Natural killer cell (primary cell): ENCODE data around the gene SORT1. TPM values are rescaled to one million over a fixed set of nuclear protein-coding genes. Genes with fewer than 3 reads are reported as not detected.

Experiments
- ATAC-seq, 3 donors: fragments of 150-1000 bp in 2 of 3; fragments of 200-7000 bp in 1 of 3; cut with Tn5 transposase; 1 replicate in 1 of 3; 2 replicates in 2 of 3; pipeline ENCODE4 v1.10.0; 2021; ENCODE audit warnings: mild to moderate bottlenecking in 2 of 3, moderate library complexity in 2 of 3
- DNase-seq, 2 donors: peaks; one replicate each; pipeline versions ENCODE4 v3.0.0 to v3.0.0-alpha.2; 2013 to 2021; ENCODE audit warnings: mixed read lengths in 1 of 2
- H3K27ac ChIP-seq: one replicate; pipeline ENCODE4 v1.5.1; 2013; ENCODE audit warnings: mild to moderate bottlenecking, low read length
- H3K27me3 ChIP-seq: one replicate; pipeline ENCODE4 v1.6.1; 2013; ENCODE audit warnings: low read length; ENCODE audit not compliant: control insufficient read depth, insufficient read depth
- H3K36me3 ChIP-seq: one replicate; pipeline ENCODE4 v1.6.1; 2013; ENCODE audit warnings: low read length; ENCODE audit not compliant: control insufficient read depth, insufficient read depth
- H3K4me1 ChIP-seq: one replicate; pipeline ENCODE4 v1.6.1; 2013; ENCODE audit warnings: low read length; ENCODE audit not compliant: control insufficient read depth, insufficient read depth
- H3K4me3 ChIP-seq: one replicate; pipeline ENCODE4 v1.5.1; 2013; ENCODE audit warnings: low read length
- H3K9me3 ChIP-seq: one replicate; pipeline ENCODE4 v1.6.1; 2013; ENCODE audit warnings: low read length; ENCODE audit not compliant: control insufficient read depth, insufficient read depth
- H3K27ac Mint-ChIP-seq, 2 donors: one replicate each; pipeline ENCODE4 v1.8.0; 2022; ENCODE audit warnings: mild to moderate bottlenecking in 2 of 2, mixed read lengths in 2 of 2, moderate library complexity in 1 of 2
- H3K27me3 Mint-ChIP-seq, 2 donors: one replicate each; pipeline ENCODE4 v1.8.0; 2022; ENCODE audit warnings: low read depth in 2 of 2, mixed read lengths in 2 of 2
- H3K36me3 Mint-ChIP-seq: one replicate; pipeline ENCODE4 v1.8.0; 2022; ENCODE audit warnings: mixed read lengths
- H3K4me1 Mint-ChIP-seq, 2 donors: one replicate each; pipeline ENCODE4 v1.8.0; 2022; ENCODE audit warnings: mixed read lengths in 2 of 2
- H3K4me3 Mint-ChIP-seq: one replicate; pipeline ENCODE4 v1.8.0; 2022; ENCODE audit warnings: mild to moderate bottlenecking, moderate library complexity, mixed read lengths
- H3K9me3 Mint-ChIP-seq, 2 donors: one replicate each; pipeline ENCODE4 v1.8.0; 2022; ENCODE audit warnings: mixed read lengths in 2 of 2
- CTCF ChIP-seq: fragments of 200-600 bp; IDR thresholded peaks from one replicate; pipeline ENCODE4 v1.8.0; 2022; ENCODE audit warnings: antibody characterized with exemption
- WGBS: methylation state at CpG from one replicate; pipeline ENCODE4 v1.1.7; 2013; ENCODE audit warnings: missing lambda C conversion rate; ENCODE audit not compliant: insufficient coverage; 5-methylcytosine and 5-hydroxymethylcytosine counted together
- intact Hi-C: fragments of 100-400 bp; cut with micrococcal nuclease; formaldehyde crosslinking; loops from one replicate; pipeline ENCODE4 v1.14.2; 2022
- total RNA-seq, 4 donors: library from RNA; stranded (reverse); fragments of 120-200 nt in 1 of 4; gene quantifications; one replicate each; pipeline versions ENCODE4 v1.2.3 to v1.2.4, GENCODE V29; 2013 to 2022

SORT1 gene
- total RNA-seq, 3 donors from 2014 or later (not counting 1 experiment from before 2014, with no cell fraction given) = 2.7 to 7.1 (median 3.7) TPM

- no peaks in the 10 kb centered on the region for H3K9me3 Mint-ChIP-seq
- DNase-seq (no peak), ATAC-seq (no peak)
- TF ChIP-seq CTCF = no peak
- no peaks in the 10 kb centered on the region for H3K4me1 ChIP-seq
- no peaks in the 10 kb centered on the region for H3K36me3 Mint-ChIP-seq
- no peak overlapping the region for H3K27ac ChIP-seq
- H3K27me3 Mint-ChIP-seq = peaks cover 0 to 4% of the 10 kb centered on the region in 2 donors
- 86% methylated on average over 4 of the region's 4 CpGs for WGBS
- no peaks in the 10 kb centered on the region for H3K4me1 Mint-ChIP-seq
- no peak overlapping the region for H3K4me3 Mint-ChIP-seq
- no peaks in the 10 kb centered on the region for H3K27me3 ChIP-seq
- H3K9me3 ChIP-seq = no peaks in the 10 kb centered on the region
- no peak overlapping the region for H3K27ac Mint-ChIP-seq
- intact Hi-C loops = no loop called here
- H3K4me3 ChIP-seq = no peak overlapping the region
- no peaks in the 10 kb centered on the region for H3K36me3 ChIP-seq
Observed at GRCh38 chr1:109350182-109350581, 47.5 kb downstream of the SORT1 start.

GRCh38 chr1:109347511-109347910 lies 50.2 kb downstream of the SORT1 start:
- intact Hi-C loops = no loop called here
- no peak for TF ChIP-seq CTCF
- no peaks in the 10 kb centered on the region for H3K4me1 ChIP-seq
- H3K4me3 ChIP-seq = no peak overlapping the region
- Mint-ChIP-seq H3K4me1 (no peaks in the 10 kb centered on the region), H3K27me3 (peaks cover 0 to 4% of the 10 kb centered on the region in 2 donors), H3K27ac (no peak overlapping the region), H3K4me3 (no peak overlapping the region), H3K9me3 (no peaks in the 10 kb centered on the region), H3K36me3 (no peaks in the 10 kb centered on the region)
- DNase-seq (no peak), ATAC-seq (no peak)
- 98% methylated on average over 6 of the region's 6 CpGs for whole genome bisulfite sequencing
- H3K27me3 ChIP-seq = no peaks in the 10 kb centered on the region
- H3K9me3 ChIP-seq = no peaks in the 10 kb centered on the region
- no peaks in the 10 kb centered on the region for H3K36me3 ChIP-seq
- no peak overlapping the region for H3K27ac ChIP-seq

GRCh38 chr1:109341944-109342930 lies 55.5 kb downstream of the SORT1 start:
- Histone ChIP-seq H3K27me3 (no peaks in the 10 kb centered on the region), H3K36me3 (no peaks in the 10 kb centered on the region), H3K4me1 (no peaks in the 10 kb centered on the region), H3K27ac (no peak overlapping the region), H3K9me3 (no peaks in the 10 kb centered on the region), H3K4me3 (no peak overlapping the region)
- ATAC-seq = no peak
- intact Hi-C loops = no loop called here
- H3K27me3 Mint-ChIP-seq = no peaks in the 10 kb centered on the region
- H3K36me3 Mint-ChIP-seq = no peaks in the 10 kb centered on the region
- 84% methylated on average over 4 of the region's 9 CpGs for WGBS
- no peak overlapping the region for H3K27ac Mint-ChIP-seq
- DNase-seq = no peak
- no peaks in the 10 kb centered on the region for H3K4me1 Mint-ChIP-seq
- TF ChIP-seq CTCF = no peak
- no peak overlapping the region for H3K4me3 Mint-ChIP-seq
- H3K9me3 Mint-ChIP-seq = no peaks in the 10 kb centered on the region
